Muscle layer of colon (tissue), 2 donors: ENCODE data around the gene CLSTN1.

Experiments used
- H3K27ac ChIP-seq: one replicate; pipeline ENCODE4 v1.7.0; 2013; ENCODE audit warnings: low read depth, mild to moderate bottlenecking, low read length, moderate library complexity
- H3K27me3 ChIP-seq, 2 donors: one replicate each; pipeline ENCODE4 v1.7.0; 2013; ENCODE audit warnings: low read length in 2 of 2, mild to moderate bottlenecking in 2 of 2; ENCODE audit not compliant: insufficient read depth in 2 of 2, control insufficient read depth in 1 of 2
- H3K36me3 ChIP-seq: one replicate; pipeline ENCODE4 v1.7.0; 2013; ENCODE audit warnings: mild to moderate bottlenecking, low read length; ENCODE audit not compliant: insufficient read depth
- H3K4me1 ChIP-seq: one replicate; pipeline ENCODE4 v1.7.0; 2013; ENCODE audit warnings: mild to moderate bottlenecking, low read length; ENCODE audit not compliant: insufficient read depth
- H3K4me3 ChIP-seq, 2 donors: one replicate each; pipeline ENCODE4 v1.7.0; 2013; ENCODE audit warnings: low read length in 2 of 2, low read depth in 1 of 2, mild to moderate bottlenecking in 1 of 2, moderate library complexity in 1 of 2
- H3K9ac ChIP-seq: one replicate; pipeline ENCODE4 v1.7.0; 2013; ENCODE audit warnings: low read length
- H3K9me3 ChIP-seq: one replicate; pipeline ENCODE4 v1.7.0; 2013; ENCODE audit warnings: mild to moderate bottlenecking, low read length
- donor health status: abdominal sarcoma.
- donor health status: Adenocarcinoma of cecum.

The CLSTN1 gene

DNA sequence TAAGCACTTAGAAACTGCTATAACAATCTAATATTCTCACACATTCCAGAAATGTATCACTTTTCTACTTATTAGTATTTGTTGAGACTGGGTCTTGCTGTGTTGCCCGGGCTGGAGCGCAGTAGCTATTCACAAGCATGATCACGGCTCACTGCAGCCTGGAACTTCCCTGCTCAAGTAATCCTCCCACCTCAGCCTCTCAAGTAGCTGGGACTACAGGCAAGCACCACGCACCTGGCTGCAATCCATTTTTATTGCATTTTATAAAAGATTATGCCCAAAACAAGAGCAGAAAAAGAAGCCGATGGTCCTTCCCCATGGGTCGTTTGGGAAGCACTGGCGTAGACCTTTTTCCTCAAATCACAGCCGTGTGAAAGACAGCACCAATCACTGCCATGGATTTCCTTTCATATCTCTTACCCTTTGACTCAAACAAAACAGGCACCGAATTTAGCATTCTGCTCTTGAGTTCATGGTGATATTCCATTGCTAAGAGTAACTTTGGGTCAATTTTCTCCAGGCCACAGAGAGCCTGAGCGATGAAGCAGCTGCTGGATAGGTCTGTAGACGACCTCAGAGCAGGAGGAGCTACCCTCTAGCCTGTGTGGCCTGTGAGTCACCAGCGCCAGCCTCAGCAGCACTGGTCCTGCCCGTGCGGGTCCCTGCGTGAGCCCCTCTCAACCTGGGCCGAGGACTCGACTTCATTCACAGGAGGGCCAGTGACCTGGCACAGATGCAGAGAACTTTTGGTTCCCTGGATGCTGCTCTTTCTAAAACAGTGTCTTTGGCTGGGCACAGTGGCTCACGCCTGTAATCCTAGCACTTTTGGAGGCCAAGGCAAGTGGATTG lies 91.4 kb downstream of the CLSTN1 start:
- Histone ChIP-seq H3K36me3 (peaks cover 84% of the 10 kb centered on the region), H3K4me3 (no peak overlapping the region), H3K27ac (no peak overlapping the region), H3K4me1 (no peaks in the 10 kb centered on the region), H3K9me3 (no peaks in the 10 kb centered on the region), H3K27me3 (no peaks in the 10 kb centered on the region), H3K9ac (no peak overlapping the region)

DNA sequence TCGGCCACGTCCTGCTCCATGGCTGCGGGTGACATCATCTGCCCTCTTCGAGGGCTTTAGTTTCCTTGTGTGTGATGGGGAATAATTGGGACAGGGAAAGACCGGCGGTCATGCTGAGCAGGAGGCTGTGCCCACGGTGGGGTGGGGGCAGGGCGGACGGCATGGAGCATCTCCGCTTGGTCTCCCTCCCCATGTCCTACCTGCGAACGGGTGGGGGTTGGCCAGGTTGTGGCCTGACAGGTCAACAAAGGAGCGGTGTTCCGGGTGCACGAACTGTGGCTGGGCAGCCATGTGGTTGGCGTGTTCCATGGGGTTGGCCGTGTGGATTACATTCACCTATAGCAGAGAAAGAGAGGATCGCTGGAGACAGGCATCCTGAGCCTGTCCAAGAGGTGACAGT lies 92.2 kb downstream of the CLSTN1 start:
- Histone ChIP-seq H3K4me1 (no peaks in the 10 kb centered on the region), H3K9me3 (no peaks in the 10 kb centered on the region), H3K4me3 (no peak overlapping the region), H3K9ac (no peak overlapping the region), H3K27me3 (no peaks in the 10 kb centered on the region), H3K27ac (no peak overlapping the region), H3K36me3 (peaks cover 82% of the 10 kb centered on the region)

DNA sequence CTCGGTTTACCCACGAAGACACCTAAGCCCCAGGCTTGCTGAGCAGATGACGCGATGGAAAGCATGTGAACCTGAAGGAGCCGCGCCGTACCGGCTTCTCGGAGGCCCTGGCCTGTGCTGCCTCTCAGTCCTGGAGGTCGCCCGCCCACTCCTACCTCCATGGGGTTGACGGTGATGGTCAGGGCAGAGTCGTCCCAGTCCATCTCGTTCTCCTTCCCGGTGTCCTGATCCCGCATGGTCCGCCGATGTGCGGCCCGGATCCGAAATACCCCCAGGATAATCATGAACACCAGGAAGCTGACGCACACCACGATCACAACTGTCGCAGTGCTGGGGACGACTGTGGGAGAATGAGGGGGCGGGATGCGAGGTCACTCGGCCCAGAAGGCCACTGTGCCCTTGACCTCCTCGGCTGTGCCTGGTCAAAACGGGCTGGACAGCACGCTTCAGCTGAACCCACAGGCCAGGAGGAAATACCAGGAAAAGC lies 92.7 kb downstream of the CLSTN1 start:
- Histone ChIP-seq H3K9me3 (no peaks in the 10 kb centered on the region), H3K4me1 (no peaks in the 10 kb centered on the region), H3K27me3 (no peaks in the 10 kb centered on the region), H3K36me3 (peaks cover 77% of the 10 kb centered on the region), H3K27ac (no peak overlapping the region), H3K4me3 (no peak overlapping the region), H3K9ac (no peak overlapping the region)

DNA sequence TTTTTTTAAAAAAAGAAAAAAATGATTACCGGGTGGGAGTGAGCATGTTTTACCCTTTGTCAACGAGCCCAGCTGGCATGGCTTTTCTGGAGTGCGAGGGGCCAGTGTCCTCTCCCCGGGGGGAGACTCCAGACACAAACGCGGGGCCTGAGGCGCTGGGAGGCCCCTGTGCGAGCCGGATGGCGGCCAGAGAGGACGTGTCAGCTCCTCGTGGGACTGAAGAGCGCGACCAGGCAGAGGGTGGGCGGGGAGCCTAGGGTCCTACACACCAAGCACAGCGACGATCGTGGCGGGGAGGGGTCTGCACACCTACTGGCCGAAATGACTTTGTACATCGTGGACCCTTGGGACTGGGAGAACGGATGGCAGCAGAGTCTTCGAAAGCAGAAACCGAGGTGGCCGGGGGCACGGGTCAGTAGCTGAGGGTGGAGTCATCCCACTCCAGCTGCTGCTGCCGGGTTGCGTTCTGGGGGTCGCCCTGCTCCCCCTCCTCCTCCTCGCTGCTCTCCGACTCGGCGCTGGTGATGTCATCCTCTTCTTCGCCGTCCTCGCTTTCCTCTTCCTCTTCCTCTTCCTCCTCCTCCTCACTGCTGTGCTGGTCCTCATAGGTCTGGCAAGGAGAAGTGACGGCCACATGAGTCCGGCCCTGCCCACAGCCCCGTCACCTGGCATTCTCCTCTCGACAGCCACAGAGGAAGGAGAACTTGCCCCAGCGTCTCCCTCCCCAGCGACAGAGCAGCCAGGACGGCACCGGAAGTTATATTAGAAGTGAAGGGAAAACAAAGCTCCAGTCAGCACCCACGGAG lies 93.5 kb downstream of the CLSTN1 start:
- peaks cover 69% of the 10 kb centered on the region for H3K36me3 ChIP-seq
- H3K27me3 ChIP-seq = no peaks in the 10 kb centered on the region
- H3K4me1 ChIP-seq = no peaks in the 10 kb centered on the region
- no peak overlapping the region for H3K27ac ChIP-seq
- H3K9ac ChIP-seq = no peak overlapping the region
- no peak overlapping the region for H3K4me3 ChIP-seq
- H3K9me3 ChIP-seq = no peaks in the 10 kb centered on the region

DNA sequence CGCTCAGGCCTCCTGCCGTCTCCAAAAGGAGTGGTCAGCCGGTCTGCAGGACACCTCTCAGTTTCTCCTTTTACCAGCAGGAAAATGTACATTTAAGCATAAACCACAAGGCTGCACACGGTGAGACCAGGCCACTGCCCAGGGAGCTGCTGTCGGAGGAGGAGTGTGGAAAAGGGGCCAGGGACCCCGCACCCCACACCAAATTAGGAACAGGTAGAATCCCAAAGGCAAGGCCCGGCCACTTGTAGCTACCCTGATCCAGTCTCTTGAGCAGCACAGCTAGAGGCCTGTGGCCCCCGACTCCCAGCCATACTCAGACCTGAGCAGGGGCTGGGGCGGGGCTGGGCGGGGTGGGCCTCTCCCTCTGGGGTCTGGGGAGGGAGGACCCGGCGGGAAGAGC lies 94.2 kb downstream of the CLSTN1 start:
- no peaks in the 10 kb centered on the region for H3K4me1 ChIP-seq
- H3K4me3 ChIP-seq = no peak overlapping the region
- no peaks in the 10 kb centered on the region for H3K9me3 ChIP-seq
- no peak overlapping the region for H3K9ac ChIP-seq
- peaks cover 61% of the 10 kb centered on the region for H3K36me3 ChIP-seq
- no peaks in the 10 kb centered on the region for H3K27me3 ChIP-seq
- no peak overlapping the region for H3K27ac ChIP-seq

DNA sequence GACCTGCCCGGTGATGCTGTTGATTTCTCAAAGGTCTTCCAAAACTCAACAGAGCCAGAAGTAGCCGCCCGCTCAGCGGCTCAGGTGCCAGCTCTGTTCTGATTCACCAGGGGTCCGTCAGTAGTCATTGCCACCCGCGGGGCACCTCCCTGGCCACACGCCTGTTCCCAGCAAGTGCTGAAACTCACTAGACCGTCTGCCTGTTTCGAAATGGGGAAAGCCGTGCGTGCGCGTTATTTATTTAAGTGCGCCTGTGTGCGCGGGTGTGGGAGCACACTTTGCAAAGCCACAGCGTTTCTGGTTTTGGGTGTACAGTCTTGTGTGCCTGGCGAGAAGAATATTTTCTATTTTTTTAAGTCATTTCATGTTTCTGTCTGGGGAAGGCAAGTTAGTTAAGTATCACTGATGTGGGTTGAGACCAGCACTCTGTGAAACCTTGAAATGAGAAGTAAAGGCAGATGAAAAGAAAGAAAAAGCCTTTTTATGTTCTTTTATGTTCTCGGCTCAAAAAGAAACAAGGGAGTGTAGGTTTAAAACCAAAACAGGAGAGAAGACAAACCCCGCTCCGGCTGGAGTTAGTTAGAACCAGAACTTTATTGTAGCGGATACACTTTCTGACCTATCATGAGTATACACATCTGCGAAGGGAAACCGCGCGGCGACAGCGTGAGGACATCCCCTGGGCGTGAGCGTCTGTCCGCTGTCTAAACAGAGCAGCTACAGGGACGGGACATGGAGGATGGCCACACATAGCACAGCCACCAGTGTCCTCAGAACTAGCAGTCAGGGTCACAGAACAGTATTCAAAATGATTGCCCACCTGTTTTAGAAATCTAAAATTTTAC lies 95.1 kb downstream of the CLSTN1 start:
- Histone ChIP-seq H3K9me3 (no peaks in the 10 kb centered on the region), H3K36me3 (peaks cover 61% of the 10 kb centered on the region), H3K27ac (no peak overlapping the region), H3K27me3 (no peaks in the 10 kb centered on the region), H3K4me1 (no peaks in the 10 kb centered on the region), H3K4me3 (no peak overlapping the region), H3K9ac (no peak overlapping the region)

DNA sequence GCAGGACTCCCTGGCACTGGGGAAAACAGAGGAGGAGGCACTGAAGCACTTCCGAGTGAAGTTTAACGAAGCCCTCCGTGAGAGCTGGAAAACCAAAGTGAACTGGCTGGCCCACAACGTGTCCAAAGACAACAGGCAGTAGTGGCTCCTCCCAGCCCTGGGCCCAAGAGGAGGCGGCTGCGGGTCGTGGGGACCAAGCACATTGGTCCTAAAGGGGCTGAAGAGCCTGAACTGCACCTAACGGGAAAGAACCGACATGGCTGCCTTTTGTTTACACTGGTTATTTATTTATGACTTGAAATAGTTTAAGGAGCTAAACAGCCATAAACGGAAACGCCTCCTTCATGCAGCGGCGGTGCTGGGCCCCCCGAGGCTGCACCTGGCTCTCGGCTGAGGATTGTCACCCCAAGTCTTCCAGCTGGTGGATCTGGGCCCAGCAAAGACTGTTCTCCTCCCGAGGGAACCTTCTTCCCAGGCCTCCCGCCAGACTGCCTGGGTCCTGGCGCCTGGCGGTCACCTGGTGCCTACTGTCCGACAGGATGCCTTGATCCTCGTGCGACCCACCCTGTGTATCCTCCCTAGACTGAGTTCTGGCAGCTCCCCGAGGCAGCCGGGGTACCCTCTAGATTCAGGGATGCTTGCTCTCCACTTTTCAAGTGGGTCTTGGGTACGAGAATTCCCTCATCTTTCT lies 96.7 kb downstream of the CLSTN1 start:
- no peaks in the 10 kb centered on the region for H3K4me1 ChIP-seq
- no peak overlapping the region for H3K4me3 ChIP-seq
- H3K9ac ChIP-seq = no peak overlapping the region
- no peaks in the 10 kb centered on the region for H3K27me3 ChIP-seq
- no peaks in the 10 kb centered on the region for H3K9me3 ChIP-seq
- peaks cover 54% of the 10 kb centered on the region for H3K36me3 ChIP-seq
- no peak overlapping the region for H3K27ac ChIP-seq

DNA sequence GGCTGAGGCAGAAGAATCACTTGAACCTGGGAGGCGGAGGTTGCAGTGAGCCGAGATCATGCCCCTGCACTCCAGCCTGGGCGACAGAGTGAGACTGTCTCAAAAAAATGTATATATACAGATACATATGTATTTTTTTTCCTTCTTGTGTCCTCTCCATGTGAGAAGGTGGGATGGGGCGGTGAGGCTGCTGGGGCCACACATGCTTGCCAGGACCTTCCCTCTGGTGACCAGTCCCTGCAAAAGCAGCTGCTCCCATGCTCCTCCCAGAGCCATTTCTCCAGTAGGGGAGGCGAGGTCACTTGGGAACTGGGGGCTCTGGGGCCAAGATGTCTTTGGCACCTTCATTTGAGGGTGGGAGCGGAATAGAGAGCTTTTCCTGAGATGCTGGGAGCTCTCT lies 97.4 kb downstream of the CLSTN1 start:
- Histone ChIP-seq H3K9ac (no peak overlapping the region), H3K4me1 (no peaks in the 10 kb centered on the region), H3K27me3 (no peaks in the 10 kb centered on the region), H3K27ac (no peak overlapping the region), H3K4me3 (no peak overlapping the region), H3K36me3 (peaks cover 47% of the 10 kb centered on the region), H3K9me3 (no peaks in the 10 kb centered on the region)

DNA sequence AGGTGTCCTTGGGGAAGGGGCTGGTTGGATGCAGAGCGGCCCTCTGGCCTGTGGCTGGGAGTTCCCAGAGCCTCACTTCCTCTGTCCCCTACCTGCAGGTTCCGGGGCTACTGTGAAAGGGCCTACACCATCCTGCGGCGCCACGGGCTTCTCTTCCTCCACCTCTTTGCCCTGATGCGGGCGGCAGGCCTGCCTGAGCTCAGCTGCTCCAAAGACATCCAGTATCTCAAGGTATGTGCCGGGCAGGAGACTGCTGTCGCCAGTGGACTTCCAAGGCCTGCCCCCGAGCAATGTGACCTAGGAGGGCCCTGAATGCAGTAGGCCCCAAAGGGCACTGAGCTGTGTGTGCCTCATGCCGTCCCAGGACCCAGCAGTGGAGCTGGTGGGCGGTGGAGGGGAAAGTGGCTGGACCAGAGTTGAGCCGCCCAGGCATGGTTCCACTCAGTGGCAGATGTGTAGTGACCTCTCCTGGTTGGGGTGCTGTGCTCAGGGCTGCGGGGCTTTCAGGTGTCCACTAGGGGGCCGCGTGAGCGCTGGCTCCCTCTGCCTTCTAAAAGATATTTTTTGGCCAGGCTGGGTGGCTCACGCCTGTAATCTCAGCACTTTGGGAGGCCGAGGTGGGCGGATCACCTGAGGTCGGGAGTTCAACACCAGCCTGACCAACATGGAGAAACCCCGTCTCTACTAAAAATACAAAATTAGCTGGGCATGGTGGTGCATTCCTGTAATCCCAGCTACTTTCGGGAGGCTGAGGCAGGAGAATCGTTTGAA lies 98.9 kb downstream of the CLSTN1 start:
- Histone ChIP-seq H3K36me3 (peaks cover 37% of the 10 kb centered on the region), H3K27me3 (no peaks in the 10 kb centered on the region), H3K4me1 (no peaks in the 10 kb centered on the region), H3K27ac (no peak overlapping the region), H3K9ac (no peak overlapping the region), H3K4me3 (no peak overlapping the region), H3K9me3 (no peaks in the 10 kb centered on the region)

DNA sequence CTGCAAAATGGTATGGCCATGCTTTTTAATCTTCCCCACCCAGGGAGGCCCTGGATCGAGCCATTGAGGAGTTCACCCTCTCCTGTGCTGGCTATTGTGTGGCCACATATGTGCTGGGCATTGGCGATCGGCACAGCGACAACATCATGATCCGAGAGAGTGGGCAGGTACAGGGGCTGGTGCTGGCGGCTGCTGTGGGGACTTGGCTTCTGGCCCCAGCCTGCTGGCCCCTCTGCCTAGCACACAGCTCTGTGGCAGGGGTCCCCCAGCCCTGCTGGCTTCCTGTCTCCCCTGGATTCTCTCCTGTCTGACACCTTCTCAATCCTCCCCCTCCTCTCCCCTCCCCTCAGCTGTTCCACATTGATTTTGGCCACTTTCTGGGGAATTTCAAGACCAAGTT lies 99.8 kb downstream of the CLSTN1 start:
- no peaks in the 10 kb centered on the region for H3K27me3 ChIP-seq
- peaks cover 31% of the 10 kb centered on the region for H3K36me3 ChIP-seq
- H3K4me1 ChIP-seq = no peaks in the 10 kb centered on the region
- no peak overlapping the region for H3K4me3 ChIP-seq
- H3K9ac ChIP-seq = no peak overlapping the region
- no peaks in the 10 kb centered on the region for H3K9me3 ChIP-seq
- H3K27ac ChIP-seq = no peak overlapping the region
